ENCODE measurements around the gene MAP1A.

Gene MAP1A

DNA sequence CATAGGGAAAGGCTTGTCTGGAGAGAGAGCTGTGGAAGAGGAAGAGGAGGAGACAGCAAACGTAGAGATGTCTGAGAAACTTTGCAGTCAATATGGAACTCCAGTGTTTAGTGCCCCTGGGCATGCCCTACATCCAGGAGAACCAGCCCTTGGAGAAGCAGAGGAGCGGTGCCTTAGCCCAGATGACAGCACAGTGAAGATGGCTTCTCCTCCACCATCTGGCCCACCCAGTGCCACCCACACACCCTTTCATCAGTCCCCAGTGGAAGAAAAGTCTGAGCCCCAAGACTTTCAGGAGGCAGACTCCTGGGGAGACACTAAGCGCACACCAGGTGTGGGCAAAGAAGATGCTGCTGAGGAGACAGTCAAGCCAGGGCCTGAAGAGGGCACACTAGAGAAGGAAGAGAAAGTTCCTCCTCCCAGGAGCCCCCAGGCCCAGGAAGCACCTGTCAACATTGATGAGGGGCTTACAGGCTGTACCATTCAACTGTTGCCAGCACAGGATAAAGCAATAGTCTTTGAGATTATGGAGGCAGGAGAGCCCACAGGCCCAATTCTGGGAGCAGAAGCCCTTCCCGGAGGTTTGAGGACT is 6.9 kb downstream of the MAP1A start:
- DNase-seq (ENCODE audit: low read depth), result no peak
- H3K4me3 ChIP-seq (ENCODE audit: low read length), result no peak overlapping the region
- TF ChIP-seq, protein P1, sequence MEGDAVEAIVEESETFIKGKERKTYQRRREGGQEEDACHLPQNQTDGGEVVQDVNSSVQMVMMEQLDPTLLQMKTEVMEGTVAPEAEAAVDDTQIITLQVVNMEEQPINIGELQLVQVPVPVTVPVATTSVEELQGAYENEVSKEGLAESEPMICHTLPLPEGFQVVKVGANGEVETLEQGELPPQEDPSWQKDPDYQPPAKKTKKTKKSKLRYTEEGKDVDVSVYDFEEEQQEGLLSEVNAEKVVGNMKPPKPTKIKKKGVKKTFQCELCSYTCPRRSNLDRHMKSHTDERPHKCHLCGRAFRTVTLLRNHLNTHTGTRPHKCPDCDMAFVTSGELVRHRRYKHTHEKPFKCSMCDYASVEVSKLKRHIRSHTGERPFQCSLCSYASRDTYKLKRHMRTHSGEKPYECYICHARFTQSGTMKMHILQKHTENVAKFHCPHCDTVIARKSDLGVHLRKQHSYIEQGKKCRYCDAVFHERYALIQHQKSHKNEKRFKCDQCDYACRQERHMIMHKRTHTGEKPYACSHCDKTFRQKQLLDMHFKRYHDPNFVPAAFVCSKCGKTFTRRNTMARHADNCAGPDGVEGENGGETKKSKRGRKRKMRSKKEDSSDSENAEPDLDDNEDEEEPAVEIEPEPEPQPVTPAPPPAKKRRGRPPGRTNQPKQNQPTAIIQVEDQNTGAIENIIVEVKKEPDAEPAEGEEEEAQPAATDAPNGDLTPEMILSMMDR (conservative IDR thresholded peaks at IDR 0.05; ENCODE audit: low read length), result no peak

DNA sequence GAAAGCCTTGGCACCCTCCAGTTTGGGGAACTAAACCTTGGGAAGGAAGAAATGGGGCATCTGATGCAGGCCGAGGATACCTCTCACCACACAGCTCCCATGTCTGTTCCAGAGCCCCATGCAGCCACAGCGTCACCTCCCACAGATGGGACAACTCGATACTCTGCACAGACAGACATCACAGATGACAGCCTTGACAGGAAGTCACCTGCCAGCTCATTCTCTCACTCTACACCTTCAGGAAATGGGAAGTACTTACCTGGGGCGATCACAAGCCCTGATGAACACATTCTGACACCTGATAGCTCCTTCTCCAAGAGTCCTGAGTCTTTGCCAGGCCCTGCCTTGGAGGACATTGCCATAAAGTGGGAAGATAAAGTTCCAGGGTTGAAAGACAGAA is 7.7 kb downstream of the MAP1A start:
- DNase-seq (ENCODE audit: low read depth), result no peak
- no peak overlapping the region for H3K4me3 ChIP-seq (ENCODE audit: low read length)
- TF ChIP-seq, protein P1 (conservative IDR thresholded peaks at IDR 0.05; ENCODE audit: low read length), result no peak

DNA sequence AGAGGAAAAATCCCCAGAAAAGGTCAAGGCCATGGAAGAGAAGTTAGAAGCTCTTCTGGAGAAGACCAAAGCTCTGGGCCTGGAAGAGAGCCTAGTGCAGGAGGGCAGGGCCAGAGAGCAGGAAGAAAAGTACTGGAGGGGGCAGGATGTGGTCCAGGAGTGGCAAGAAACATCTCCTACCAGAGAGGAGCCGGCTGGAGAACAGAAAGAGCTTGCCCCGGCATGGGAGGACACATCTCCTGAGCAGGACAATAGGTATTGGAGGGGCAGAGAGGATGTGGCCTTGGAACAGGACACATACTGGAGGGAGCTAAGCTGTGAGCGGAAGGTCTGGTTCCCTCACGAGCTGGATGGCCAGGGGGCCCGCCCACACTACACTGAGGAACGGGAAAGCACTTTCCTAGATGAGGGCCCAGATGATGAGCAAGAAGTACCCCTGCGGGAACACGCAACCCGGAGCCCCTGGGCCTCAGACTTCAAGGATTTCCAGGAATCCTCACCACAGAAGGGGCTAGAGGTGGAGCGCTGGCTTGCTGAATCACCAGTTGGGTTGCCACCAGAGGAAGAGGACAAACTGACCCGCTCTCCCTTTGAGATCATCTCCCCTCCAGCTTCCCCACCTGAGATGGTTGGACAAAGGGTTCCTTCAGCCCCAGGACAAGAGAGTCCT is 9.0 kb downstream of the MAP1A start:
- TF ChIP-seq, protein P1 (conservative IDR thresholded peaks at IDR 0.05; ENCODE audit: low read length), result no peak
- H3K4me3 ChIP-seq (ENCODE audit: low read length), result no peak overlapping the region
- DNase-seq (ENCODE audit: low read depth), result no peak

DNA sequence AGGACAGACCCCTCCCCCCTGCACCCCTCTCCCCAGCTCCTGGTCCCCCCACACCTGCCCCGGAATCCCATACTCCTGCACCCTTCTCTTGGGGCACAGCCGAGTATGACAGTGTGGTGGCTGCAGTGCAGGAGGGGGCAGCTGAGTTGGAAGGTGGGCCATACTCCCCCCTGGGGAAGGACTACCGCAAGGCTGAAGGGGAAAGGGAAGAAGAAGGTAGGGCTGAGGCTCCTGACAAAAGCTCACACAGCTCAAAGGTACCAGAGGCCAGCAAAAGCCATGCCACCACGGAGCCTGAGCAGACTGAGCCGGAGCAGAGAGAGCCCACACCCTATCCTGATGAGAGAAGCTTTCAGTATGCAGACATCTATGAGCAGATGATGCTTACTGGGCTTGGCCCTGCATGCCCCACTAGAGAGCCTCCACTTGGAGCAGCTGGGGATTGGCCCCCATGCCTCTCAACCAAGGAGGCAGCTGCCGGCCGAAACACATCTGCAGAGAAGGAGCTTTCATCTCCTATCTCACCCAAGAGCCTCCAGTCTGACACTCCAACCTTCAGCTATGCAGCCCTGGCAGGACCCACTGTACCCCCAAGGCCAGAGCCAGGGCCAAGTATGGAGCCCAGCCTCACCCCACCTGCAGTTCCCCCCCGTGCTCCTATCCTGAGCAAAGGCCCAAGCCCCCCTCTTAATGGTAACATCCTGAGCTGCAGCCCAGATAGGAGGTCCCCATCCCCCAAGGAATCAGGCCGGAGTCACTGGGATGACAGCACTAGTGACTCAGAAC is 9.8 kb downstream of the MAP1A start:
- DNase-seq (ENCODE audit: low read depth), result no peak
- TF ChIP-seq, protein P1 (conservative IDR thresholded peaks at IDR 0.05; ENCODE audit: low read length), result no peak
- no peak overlapping the region for H3K4me3 ChIP-seq (ENCODE audit: low read length)

- DNase-seq (ENCODE audit: low read depth), result no peak
- H3K4me3 ChIP-seq (ENCODE audit: low read length), result no peak overlapping the region
- TF ChIP-seq, protein P1 (conservative IDR thresholded peaks at IDR 0.05; ENCODE audit: low read length), result no peak
Measured at GRCh38 chr15:43527802-43528541, 10.6 kb downstream of the MAP1A start.

- TF ChIP-seq, protein P1 (conservative IDR thresholded peaks at IDR 0.05; ENCODE audit: low read length), result no peak
- H3K4me3 ChIP-seq (ENCODE audit: low read length), result no peak overlapping the region
- DNase-seq (ENCODE audit: low read depth), result no peak
Measured at GRCh38 chr15:43528542-43529007, 11.2 kb downstream of the MAP1A start.

Measured in AG10803 (cell line).